KOPT-K1 (cell line): ENCODE results near the gene FGFR3.

Source experiments
- H3K27ac ChIP-seq: fragments of 200-600 bp; sonication (generic); 2 replicates; pipeline ENCODE4 v1.5.1; 2016; ENCODE audit warnings: antibody characterized with exemption, mild to moderate bottlenecking, low read depth, low read length; ENCODE audit not compliant: poor library complexity, severe bottlenecking
- H3K36me3 ChIP-seq: fragments of 200-600 bp; sonication (generic); 2 replicates; pipeline ENCODE4 v1.5.1; 2017; ENCODE audit warnings: antibody characterized with exemption, mild to moderate bottlenecking, low read length, moderate library complexity; ENCODE audit not compliant: insufficient read depth
- H3K9me3 ChIP-seq: fragments of 200-600 bp; sonication (generic); 2 replicates; pipeline ENCODE4 v1.5.1; 2017; ENCODE audit warnings: antibody characterized with exemption, low read length, mild to moderate bottlenecking; ENCODE audit not compliant: insufficient read depth, poor library complexity, severe bottlenecking

The FGFR3 gene

GRCh38 chr4:1806596-1807331 is 13.7 kb downstream of the FGFR3 start:
- peaks cover 16% of the 10 kb centered on the region; the same call in 1 of the 2 replicates for H3K36me3 ChIP-seq
- no peaks in the 10 kb centered on the region for H3K9me3 ChIP-seq
- H3K27ac ChIP-seq: no peak overlapping the region

- Histone ChIP-seq H3K27ac (no peak overlapping the region), H3K36me3 (peaks cover 19% of the 10 kb centered on the region; the same call in 1 of the 2 replicates), H3K9me3 (no peaks in the 10 kb centered on the region)
Observed at GRCh38 chr4:1807332-1807777, 14.3 kb downstream of the FGFR3 start.

GRCh38 chr4:1808396-1808795 is 15.3 kb downstream of the FGFR3 start:
- Histone ChIP-seq H3K36me3 (peaks cover 30% of the 10 kb centered on the region), H3K27ac (no peak overlapping the region), H3K9me3 (no peaks in the 10 kb centered on the region)

- Histone ChIP-seq H3K36me3 (peaks cover 37% of the 10 kb centered on the region), H3K27ac (no peak overlapping the region), H3K9me3 (no peaks in the 10 kb centered on the region)
Observed at GRCh38 chr4:1808851-1809753, 16.0 kb downstream of the FGFR3 start.

- no peaks in the 10 kb centered on the region for H3K9me3 ChIP-seq
- H3K27ac ChIP-seq: no peak overlapping the region
- H3K36me3 ChIP-seq: peaks cover 45% of the 10 kb centered on the region
Observed at GRCh38 chr4:1809754-1810502, 16.8 kb downstream of the FGFR3 start.

GRCh38 chr4:1810765-1811164 is 17.7 kb downstream of the FGFR3 start:
- H3K9me3 ChIP-seq: no peaks in the 10 kb centered on the region
- no peak overlapping the region for H3K27ac ChIP-seq
- peaks cover 54% of the 10 kb centered on the region for H3K36me3 ChIP-seq

- H3K9me3 ChIP-seq: no peaks in the 10 kb centered on the region
- H3K36me3 ChIP-seq: peaks cover 73% of the 10 kb centered on the region
- no peak overlapping the region for H3K27ac ChIP-seq
Observed at GRCh38 chr4:1812720-1813119, 19.6 kb downstream of the FGFR3 start.

GRCh38 chr4:1813231-1813630 is 20.1 kb downstream of the FGFR3 start:
- Histone ChIP-seq H3K36me3 (peaks cover 78% of the 10 kb centered on the region), H3K27ac (no peak overlapping the region), H3K9me3 (no peaks in the 10 kb centered on the region)

- Histone ChIP-seq H3K36me3 (peaks cover 85% of the 10 kb centered on the region), H3K27ac (no peak overlapping the region), H3K9me3 (no peaks in the 10 kb centered on the region)
Observed at GRCh38 chr4:1813915-1814314, 20.8 kb downstream of the FGFR3 start.

- H3K9me3 ChIP-seq: no peaks in the 10 kb centered on the region
- peaks cover 90% of the 10 kb centered on the region for H3K36me3 ChIP-seq
- no peak overlapping the region for H3K27ac ChIP-seq
Observed at GRCh38 chr4:1814453-1814852, 21.4 kb downstream of the FGFR3 start.

- H3K9me3 ChIP-seq: no peaks in the 10 kb centered on the region
- peaks cover 98% of the 10 kb centered on the region for H3K36me3 ChIP-seq
- no peak overlapping the region for H3K27ac ChIP-seq
Observed at GRCh38 chr4:1815096-1815996, 22.3 kb downstream of the FGFR3 start.

GRCh38 chr4:1815997-1816860 is 23.1 kb downstream of the FGFR3 start:
- H3K36me3 ChIP-seq: peaks cover 97% of the 10 kb centered on the region
- H3K9me3 ChIP-seq: no peaks in the 10 kb centered on the region
- no peak overlapping the region for H3K27ac ChIP-seq

GRCh38 chr4:1819284-1819683 is 26.2 kb downstream of the FGFR3 start:
- peaks cover 99% of the 10 kb centered on the region for H3K36me3 ChIP-seq
- no peak overlapping the region for H3K27ac ChIP-seq
- H3K9me3 ChIP-seq: no peaks in the 10 kb centered on the region
